ENCODE results near the gene MYH9.
"Not testable (repeated sequence)": the region's sequence is repeated elsewhere in the genome, so short reads cannot be mapped to it uniquely, and the experiment has no call there.

The MYH9 gene

DNA sequence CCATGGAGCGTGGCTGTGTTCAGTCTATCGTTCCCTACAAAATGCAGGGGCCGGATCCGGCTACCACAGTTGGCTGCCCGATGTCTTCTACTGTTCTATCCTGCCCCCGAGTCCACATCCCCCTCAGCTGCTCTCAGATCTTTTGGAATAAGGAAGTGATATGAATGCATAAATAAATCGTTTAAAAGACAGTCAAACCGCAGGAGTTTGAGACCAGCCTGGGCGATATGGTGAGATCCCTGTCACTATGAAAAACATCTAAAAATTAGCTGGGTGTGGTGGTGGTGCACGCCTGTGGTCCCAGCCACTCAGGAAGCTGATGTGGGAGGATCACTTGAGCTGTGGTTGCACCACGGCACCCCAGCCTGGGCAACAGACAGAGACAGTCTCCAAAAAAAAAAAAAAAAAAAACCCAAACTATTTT, 97.8 kb downstream of the MYH9 start:
- DNase-seq = not testable (repeated sequence)

GRCh38 chr22:36289406-36289870, 98.3 kb downstream of the MYH9 start:
- DNase-seq = no peak

- DNase-seq = no peak
These were observed 99.0 kb downstream of the MYH9 start for GRCh38 chr22:36288571-36289405.

DNA sequence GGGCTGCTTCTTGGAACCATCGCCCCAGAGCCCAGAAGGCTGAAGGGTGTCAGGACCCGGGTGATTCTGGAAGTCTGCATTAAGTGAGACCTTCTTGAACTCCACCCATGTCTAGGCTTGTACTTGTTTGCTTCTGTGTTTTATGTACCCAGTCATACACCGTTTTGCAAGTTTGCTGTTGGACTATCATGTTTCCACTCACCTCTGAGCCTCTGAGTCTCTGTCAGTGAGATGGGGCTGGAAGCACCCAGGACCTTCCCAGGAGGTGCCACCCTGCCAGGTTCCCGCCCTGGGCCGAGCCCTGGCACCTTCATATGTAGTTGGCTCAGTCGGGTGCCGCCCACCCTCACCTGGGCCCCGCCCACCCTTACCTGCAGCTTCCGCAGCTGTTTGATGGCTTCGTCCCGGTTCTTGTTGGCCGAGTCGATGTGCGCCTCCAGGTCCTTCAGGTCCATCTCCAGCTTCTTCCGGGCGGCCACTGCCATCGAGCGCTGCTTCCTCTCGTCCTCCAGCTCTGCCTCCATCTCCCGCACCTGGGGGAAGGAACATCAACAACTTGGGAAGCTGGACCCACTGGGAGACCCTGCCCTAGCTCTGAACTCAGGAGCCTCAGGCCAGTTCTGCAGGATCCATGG, 99.8 kb downstream of the MYH9 start:
- DNase-seq = no peak

GRCh38 chr22:36286096-36286957, 101.4 kb downstream of the MYH9 start:
- DNase-seq = peak; percentile 86

GRCh38 chr22:36285545-36285944, 102.2 kb downstream of the MYH9 start:
- DNase-seq = no peak

GRCh38 chr22:36285017-36285416, 102.8 kb downstream of the MYH9 start:
- DNase-seq = no peak

DNA sequence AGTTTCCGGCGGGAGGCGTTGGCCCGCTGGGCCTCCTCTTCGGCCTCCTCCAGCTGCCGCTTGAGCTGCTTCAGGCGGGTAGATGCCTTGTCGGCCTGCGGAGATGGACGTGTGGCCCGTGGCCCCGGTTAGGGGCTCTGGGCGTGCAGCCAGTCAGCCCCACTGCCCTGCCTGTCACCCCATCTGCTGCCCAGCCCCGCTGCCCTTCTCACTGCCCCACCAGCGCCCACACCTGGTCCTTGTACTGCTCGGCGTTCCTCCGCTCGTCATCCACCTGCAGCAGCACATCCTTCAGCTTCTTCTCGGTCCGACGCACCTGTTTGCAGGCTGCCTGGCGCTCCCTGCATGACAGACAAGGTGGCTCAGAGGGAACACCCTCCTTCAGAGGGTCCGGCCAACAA, 103.6 kb downstream of the MYH9 start:
- DNase-seq = no peak

DNA sequence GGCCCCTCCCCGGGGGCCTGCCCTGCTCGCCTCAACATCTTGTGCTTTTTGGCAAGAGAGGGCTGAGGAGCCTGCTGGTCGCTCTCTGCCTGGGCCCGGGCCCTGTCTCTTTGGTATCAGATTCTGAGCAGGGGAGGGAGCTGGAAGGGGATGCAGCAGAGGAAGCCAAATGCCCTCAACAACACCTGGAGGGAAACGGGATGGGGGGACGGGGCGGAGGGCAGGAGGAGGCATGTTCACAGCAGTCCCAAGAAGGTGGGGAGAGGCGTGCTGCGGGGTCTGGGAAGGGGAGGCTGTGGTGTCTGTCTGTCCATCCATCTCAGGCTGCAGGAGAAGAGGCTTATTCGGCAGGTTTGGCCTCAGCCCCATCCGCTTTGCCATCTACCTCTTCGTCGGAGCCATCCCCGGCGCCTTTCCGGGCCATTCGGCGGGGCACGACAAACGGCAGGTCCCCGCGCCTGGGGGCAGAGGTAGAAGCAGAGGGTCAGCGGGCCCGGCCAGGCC, 105.4 kb downstream of the MYH9 start:
- no peak for DNase-seq

DNA sequence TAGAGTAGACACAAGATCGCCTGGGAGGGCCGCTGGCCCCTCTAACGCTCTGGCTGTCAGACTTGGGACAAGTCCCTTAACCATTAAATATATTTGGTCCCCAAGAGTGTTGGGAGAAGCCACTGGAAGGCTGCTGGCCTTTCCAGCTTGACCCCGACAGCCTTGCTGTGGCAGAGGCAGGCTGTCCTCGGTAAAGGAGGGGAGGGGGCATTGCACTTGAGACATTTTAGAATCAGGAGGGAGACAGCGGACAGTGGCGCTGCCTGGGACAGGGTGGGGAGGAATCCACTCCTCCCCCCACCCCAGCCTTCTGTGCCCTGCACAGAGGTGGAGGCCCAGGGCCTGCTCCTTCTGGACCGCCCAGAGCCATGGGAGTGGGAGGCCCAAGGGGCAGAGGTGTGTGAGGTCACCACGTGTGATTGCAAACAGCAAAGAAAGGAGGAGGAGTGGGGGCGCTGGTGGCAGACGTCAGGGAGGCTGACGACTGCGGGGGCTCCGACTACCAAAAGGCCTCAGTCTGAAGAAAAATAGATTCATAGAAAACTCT, 105.9 kb downstream of the MYH9 start:
- no peak for DNase-seq

- DNase-seq = no peak
These were observed 107.4 kb downstream of the MYH9 start for GRCh38 chr22:36280379-36280778.

DNA sequence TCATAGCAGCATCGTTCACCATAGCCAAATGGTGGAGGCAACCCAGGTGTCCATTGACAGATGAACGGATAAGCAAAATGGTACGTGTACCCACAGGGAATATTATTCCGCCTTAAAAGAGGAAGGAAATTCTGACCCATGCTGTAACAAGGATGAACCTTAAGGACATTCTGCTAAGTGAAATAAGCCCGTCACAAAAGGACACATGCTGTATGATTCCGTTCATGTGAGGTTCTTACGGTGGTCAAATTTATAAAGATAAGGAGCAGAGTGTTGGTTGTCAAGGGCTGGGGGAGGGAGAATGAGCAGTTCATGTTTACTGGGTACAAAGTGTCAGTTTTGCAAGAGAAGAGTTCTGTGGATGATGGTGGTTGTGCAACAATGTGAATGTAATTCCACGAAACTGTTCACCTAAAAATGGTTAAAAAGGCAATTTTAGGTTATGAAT, 108.5 kb downstream of the MYH9 start:
- DNase-seq = no peak

GRCh38 chr22:36277482-36278291, 110.1 kb downstream of the MYH9 start:
- peak; percentile 76 for DNase-seq

DNA sequence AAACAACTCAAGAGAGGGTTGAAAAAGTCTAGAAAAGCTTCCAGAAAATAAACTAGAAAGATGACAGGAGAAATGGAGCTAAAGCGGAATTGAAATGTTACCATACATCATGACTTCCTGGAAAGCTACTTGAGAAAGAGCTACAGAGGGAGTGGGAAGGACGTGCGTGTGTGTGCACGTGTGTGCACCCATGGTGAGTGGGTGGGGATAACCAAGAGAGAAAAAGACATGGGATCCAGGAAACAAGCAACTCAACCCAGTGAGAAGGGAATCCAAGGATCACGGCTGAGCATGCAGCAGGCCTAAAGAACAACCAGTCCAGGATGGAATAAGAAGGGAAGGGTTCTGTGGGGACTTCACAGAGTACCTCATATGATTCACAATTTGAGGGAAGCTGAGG, 113.2 kb downstream of the MYH9 start:
- DNase-seq = no peak

- not testable (repeated sequence) for DNase-seq
These were observed 115.8 kb downstream of the MYH9 start for GRCh38 chr22:36271951-36272350.

DNA sequence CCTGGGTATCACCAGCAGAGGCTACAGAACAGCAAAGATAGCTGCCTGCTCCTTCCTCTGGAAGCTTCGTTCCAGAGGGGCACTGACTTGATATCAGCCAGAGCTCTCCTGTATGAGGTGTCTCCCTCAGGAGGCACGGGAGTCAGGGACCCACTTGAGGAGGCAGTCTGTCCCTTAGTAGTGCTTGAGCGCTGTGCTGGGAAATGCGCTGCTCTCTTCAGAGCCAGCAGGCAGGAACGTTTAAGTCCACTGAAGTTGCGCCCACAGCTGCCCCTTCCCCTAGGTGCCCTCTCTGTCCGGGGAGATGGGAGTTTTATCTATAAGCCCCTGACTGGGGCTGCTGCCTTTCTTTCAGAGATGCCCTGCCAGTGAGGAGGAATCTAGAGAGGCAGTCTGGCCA, 116.5 kb downstream of the MYH9 start:
- DNase-seq = not testable (repeated sequence)

GRCh38 chr22:36267896-36268485, 119.8 kb downstream of the MYH9 start:
- DNase-seq = no peak

DNA sequence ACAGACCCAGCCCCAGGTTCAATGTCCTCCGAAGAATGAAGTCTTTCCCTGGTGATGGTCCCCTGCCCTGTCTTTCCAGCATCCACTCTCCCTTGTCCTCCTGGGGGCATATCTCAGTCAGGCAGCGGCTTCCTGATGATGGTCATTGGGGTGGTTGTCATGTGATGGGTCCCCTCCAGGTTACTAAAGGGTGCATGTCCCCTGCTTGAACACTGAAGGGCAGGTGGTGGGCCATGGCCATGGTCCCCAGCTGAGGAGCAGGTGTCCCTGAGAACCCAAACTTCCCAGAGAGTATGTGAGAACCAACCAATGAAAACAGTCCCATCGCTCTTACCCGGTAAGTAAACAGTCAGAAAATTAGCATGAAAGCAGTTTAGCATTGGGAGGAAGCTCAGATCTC, 120.7 kb downstream of the MYH9 start:
- DNase-seq = peak; percentile 19

DNA sequence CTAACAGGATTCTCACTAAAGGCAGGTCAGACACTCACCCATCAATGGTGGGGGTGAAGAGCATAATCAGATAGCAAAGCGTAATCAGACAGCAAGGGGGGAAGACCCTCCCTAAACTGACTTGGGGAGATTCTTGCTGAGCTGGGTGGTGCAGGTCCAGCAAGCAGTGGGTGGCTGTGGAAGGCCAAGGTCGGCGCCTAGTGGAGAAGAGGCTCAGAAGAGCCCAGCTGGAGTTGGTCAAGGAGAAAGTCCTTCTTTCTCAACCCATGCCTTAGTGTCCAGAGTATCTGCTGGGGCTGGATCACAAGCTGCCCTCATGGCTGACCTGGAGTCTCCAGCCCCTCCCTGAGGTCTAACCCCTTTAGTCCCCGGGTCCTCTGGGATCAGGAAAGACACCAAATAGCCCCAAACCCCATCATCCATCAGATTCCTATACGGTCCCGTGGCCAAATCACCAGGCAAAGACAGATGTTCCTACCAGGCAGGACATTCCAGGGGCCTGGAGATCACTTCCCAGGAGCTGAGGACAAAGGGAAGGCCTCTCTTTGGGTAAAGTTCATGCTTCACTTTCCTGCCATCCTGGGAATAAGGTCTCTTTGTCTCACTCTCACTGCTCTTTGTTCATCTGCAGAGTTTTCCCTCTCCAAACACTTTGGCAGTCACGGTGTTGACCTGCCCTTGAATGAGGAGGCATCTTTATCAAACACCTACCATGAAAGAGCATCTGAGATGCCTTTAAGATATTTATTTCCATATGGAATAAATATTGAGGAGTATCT, 123.7 kb downstream of the MYH9 start:
- not testable (repeated sequence) for DNase-seq

DNA sequence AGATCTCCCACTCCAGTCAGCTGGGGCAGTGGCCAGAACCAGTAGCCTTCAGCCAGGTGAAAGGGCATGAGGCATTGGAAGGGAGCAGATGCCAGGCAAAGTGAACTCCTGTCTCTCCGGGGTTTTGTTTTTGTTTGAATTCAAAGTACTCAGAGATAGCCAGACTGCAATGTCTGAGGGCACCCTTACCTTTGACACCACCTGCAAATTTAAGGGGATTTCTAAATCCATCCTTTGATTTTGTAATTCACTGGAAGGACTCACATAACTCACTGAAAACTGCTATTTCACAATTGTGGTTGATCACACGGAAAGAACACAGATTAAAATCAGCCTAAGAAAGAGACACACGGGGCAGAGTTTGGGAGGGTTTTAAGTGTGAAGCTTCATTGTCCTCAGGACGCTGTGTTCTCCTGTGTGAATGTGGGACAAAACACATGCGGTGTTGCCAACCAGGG, 124.5 kb downstream of the MYH9 start:
- not testable (repeated sequence) for DNase-seq

All from stimulated activated CD8-positive, alpha-beta memory T cell treated with anti-CD3 and anti-CD28 coated beads, Interleukin-4, amount 100 ng/mL, for 48 hours (primary cell).